Measurements from ENCODE around the gene ZNF578. TPM values are rescaled to one million over a fixed set of nuclear protein-coding genes. Genes with fewer than 3 reads are reported as not detected.
"Not testable (repeated sequence)": the region's sequence is repeated elsewhere in the genome, so short reads cannot be mapped to it uniquely, and the experiment has no call there.

The ZNF578 gene
- total RNA-seq, 1 experiment from 2014 or later = 0.95 TPM

DNA sequence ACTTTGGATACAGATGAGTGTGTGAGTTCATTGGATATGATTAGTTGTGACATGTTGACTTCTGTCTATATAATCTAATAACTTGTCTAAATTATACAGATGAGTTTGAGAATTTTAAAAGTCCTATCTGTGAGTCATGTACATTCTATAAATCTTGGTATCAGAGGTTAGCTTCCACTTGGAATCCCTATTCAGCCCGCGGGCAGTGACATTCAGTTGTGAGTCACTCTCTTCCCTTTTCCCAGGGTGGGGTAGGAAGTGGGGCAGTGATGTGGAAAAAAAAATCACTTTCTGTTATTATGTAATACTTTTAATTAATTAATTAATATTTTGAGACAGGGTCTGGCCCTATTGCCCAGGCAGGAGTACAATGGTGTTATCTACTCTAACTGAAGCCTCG is 41.2 kb downstream of the ZNF578 start:
- in situ Hi-C loops (cut with HindIII; ENCODE audit: low pct_unique_long_range_greater_than_20kb, low sequenced_read_pairs) = no loop called here

DNA sequence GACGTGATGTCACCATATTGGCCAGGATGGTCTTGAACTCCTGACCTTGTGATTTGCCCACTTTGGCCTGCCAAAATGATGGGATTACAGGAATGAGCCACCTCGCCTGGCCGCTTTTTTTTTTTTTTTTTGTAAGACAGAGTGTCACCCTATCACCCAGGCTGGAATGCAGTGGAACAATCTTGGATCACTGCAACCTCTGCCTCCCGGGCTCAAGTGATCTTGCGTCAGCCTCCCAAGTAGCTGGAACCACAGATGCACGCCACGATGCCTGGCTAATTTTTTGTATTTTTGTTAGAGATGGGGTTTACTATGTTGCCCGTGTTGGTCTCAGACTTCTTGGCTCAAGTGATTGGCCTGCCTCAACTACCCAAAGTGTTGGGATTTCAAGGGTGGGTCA is 45.2 kb downstream of the ZNF578 start:
- no peak for DNase-seq (ENCODE audit: low read depth, low spot score)
- in situ Hi-C loops (cut with HindIII; ENCODE audit: low pct_unique_long_range_greater_than_20kb, low sequenced_read_pairs) = no loop called here

More for the DNA sequence above, 41.2 kb downstream of the ZNF578 start:
- DNase-seq (ENCODE audit: low read depth, low spot score) = no peak

DNA sequence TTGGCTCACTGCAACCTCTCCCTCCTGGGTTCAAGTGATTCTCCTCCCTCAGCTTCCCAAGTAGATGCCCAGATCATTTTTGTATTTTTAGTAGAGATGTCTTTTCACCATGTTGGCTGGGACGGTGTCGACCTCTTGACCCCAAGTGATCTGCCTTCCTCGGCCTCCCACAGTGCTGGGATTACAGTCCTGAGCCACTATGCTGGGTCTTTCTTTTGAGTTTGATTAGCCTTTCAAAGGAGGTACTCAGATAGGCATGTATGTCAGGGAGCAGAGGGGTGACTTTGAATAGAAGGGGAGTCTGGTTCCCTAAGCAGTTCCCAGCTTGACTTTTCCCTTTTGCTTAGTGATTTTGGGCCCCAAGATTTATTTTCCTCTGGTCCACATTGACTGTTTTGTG is 47.1 kb downstream of the ZNF578 start:
- DNase-seq (ENCODE audit: low read depth, low spot score); in situ Hi-C loops (cut with HindIII; ENCODE audit: low pct_unique_long_range_greater_than_20kb, low sequenced_read_pairs): not testable (repeated sequence)

DNA sequence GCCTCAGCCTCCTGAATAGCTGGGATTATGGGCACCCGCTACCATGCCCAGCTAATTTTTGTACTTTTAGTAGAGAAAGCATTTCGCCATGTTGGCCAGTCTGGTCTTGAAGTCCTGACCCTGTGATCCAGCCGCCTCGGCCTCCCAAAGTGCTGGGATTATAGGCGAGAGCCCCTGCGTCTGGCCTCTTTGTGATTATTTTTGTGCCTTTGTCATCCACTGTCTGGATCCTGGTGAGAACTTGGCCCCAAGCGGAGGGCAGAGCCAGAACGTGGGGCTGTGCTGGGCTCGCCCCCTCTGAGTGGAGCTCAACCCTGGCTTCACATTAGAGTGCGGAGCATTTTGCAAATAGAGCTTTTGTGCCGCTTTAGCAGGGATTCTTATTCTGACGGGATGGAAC is 47.6 kb downstream of the ZNF578 start:
- DNase-seq (ENCODE audit: low read depth, low spot score); in situ Hi-C loops (cut with HindIII; ENCODE audit: low pct_unique_long_range_greater_than_20kb, low sequenced_read_pairs): not testable (repeated sequence)

DNA sequence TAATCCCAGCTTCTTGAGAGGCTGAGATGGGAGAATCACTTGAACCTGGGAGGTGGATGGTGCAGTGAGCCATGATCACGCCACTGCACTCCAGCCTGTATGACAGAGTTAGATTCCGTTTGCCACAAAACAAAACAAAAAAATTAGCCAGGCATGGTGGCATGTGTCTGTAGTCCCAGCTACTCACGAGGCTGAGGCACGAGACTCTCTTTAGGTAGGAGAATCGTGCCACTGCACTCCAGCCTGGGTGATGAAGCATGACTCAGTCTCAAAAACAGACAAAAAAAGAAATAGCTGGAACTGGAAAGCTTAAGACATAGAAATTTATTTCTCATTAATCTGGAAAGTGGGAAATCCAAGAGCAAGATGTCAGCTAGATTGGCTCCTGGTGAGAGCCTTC is 53.9 kb downstream of the ZNF578 start:
- DNase-seq (ENCODE audit: low read depth, low spot score) = no peak
- in situ Hi-C loops (cut with HindIII; ENCODE audit: low pct_unique_long_range_greater_than_20kb, low sequenced_read_pairs) = no loop called here

DNA sequence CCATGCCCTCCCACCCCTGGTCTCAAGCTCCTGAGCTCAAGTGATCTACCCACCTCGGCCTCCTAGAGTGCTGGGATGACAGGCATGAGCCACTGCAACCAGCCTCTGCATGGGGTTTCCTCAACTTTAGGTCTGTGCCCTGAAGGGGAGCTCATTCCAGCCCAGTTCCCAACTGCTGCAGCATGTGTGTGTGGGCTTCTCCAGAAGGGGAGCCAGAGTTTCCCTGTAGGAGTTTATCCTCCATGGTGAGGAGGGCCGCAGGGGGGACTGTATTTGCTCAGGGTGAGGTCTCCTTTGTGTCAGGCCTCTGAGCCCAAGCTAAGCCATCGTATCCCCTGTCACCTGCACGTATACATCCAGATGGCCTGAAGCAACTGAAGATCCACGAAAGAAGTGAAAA is 62.8 kb downstream of the ZNF578 start:
- in situ Hi-C loops (cut with HindIII; ENCODE audit: low pct_unique_long_range_greater_than_20kb, low sequenced_read_pairs) = no loop called here
- DNase-seq (ENCODE audit: low read depth, low spot score) = no peak

DNA sequence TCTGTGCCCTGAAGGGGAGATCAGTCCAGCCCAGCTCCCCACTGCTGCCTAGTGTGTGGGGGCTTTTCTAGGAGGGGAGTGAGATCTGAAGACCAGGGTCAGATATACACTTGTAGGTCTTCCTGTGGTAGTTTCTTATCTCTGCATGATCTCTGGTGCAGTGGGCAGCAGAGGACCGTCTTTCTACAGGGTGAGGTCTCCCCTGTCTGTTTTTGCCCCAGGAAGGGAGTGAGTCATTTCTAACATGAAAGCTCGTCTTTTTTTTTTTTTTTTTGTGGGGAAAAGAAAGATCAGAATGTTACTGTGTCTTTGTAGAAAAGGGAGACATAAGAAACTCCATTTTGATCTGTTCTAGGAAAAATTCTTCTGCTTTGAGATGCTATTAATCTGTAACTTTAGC is 65.3 kb downstream of the ZNF578 start:
- no peak for DNase-seq (ENCODE audit: low read depth, low spot score)
- in situ Hi-C loops (cut with HindIII; ENCODE audit: low pct_unique_long_range_greater_than_20kb, low sequenced_read_pairs) = no loop called here

DNA sequence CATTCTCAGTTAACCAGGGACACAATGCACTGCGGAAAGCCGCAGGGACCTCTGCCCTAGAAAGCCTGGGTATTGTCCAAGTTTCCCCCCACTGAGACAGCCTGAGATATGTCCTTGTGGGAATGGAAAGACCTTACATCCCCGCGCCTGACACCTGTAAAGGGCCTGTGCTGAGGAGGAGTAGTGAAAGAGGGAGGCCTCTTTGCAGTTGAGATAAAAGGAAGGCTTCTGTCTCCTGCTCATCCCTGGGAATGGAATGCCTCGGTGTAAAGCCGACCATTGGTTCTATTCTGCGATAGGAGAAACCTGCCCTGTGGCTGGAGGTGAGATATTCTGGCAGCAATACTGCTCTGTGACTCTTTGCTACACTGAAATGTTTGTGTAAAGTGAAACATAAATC is 65.8 kb downstream of the ZNF578 start:
- in situ Hi-C loops (cut with HindIII; ENCODE audit: low pct_unique_long_range_greater_than_20kb, low sequenced_read_pairs); DNase-seq (ENCODE audit: low read depth, low spot score): not testable (repeated sequence)

DNA sequence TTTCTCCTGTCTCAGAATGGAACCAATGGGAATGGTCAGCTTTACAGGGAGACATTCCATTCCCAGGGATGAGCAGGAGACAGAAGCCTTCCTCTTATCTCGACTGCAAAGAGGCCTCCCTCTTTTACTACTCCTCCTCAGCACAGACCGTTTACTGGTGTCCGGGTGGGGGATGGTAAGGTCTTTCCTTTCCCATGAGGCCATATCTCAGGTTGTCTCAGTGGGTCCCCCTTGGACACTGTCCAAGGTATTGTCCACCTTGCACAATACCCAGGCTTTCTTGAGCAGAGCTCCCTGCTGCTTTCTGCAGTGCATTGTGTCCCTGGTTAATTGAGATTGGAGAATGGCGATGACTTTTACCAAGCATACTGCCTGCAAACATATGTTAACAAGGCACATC is 66.7 kb downstream of the ZNF578 start:
- in situ Hi-C loops (cut with HindIII; ENCODE audit: low pct_unique_long_range_greater_than_20kb, low sequenced_read_pairs) = no loop called here
- DNase-seq (ENCODE audit: low read depth, low spot score) = no peak

DNA sequence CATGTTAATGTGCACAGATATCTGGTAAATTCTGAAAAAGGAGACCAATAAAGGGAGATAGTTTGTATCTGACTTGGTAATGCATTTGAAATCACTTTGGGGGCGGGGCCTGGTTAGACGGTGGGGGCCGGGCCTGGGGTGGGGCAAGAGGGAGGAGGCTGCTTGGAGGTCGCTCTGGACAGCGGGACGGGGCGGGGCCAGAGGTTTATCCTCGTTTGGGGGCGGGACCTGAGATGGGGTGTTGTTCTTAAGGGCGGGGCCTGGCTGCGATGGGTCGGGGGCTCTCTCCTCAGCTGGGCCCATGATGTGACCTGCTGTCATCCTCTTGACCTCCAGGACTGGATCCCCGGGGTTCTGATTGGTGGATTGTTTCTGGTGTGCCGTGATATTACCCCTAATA is 69.2 kb downstream of the ZNF578 start:
- in situ Hi-C loops (cut with HindIII; ENCODE audit: low pct_unique_long_range_greater_than_20kb, low sequenced_read_pairs) = no loop called here
- DNase-seq (ENCODE audit: low read depth, low spot score) = no peak

DNA sequence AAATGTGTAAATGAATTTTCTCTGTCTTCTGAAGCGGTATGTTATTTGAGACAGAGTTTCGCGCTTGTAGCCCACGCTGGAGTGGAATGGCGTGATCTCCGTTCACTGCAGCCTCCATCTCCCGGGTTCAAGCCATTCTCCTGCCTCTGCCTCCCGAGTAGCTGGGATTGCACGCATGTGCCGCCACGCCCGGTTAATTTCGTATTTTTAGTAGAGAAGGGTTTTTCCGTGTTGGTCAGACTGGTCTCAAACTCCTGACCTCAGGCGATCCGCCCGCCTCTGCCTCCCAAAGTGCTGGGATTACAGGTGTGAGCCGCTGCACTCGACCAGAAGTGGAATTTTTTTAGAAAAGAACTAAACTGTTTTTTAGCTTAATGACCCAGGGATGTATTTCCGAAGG is 70.7 kb downstream of the ZNF578 start:
- in situ Hi-C loops (cut with HindIII; ENCODE audit: low pct_unique_long_range_greater_than_20kb, low sequenced_read_pairs) = no loop called here

DNA sequence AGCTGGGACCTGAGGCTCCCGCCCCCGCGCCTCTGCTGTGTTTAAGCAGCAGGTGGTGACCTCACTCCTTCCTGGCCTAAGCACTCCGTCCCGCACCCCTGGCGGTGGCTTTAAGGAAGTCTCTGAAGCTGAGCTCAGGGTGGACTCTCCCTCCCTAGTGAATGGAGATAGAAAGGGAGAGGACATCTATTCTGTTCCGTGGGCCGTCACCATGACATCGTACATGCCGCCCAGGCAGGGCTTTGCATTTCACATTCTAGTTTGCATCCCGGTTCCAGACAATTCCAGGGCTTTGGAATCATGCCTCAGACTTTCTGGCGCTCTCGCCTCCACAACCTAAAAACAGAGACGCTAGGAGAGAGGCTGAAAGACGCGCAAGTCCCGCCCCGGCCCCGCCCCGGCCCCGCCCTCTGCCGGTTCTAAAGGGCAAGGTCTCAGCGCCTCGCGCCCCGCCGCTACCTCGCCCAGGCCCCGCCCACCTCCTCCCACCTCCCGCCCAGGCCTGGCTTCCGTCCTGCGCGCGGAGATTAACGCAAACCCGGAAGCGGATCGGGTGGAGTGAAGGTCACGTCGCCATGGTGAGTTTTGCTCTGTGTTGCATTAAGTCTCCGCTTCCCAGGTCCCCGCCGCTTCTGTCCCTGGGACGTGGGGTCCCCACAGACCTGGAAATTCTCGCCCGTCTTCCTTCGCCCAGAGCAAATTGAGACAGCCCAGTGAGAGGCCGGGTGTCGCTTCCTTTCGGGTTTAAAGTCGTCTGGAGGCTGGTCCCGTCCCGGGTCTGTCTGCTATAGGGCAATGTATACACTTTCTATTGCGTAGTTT is 74.0 kb downstream of the ZNF578 start, which contains the start of gene ZNF808:
TSS of gene ZNF808 (plus strand) at position 535 of the 822 bp plus-strand sequence. CDS start 15,617 bp downstream, outside the sequence.
- in situ Hi-C loops (cut with HindIII; ENCODE audit: low pct_unique_long_range_greater_than_20kb, low sequenced_read_pairs) = no loop called here

More for the DNA sequence above, 70.7 kb downstream of the ZNF578 start:
- DNase-seq (ENCODE audit: low read depth, low spot score) = no peak

DNA sequence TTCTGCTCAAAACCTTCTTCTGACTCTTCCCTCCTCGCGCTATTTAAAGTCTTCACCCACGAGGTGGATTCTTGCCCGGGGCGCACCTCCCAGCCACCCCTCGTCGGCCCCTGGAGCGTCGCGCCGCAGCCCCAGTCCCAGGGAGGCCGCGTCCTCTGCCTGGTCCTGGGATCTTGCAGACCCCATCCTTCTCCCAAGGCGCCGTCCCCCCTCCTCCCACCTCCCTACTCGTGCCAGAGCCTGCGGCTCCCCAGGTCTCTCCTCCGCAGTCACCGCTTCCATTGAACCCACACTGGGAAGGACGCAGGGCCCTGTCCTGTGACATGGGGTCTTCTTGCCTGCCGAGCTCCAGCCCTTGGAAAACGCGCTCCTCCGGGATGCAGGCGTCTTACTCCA is 74.6 kb downstream of the ZNF578 start:
- in situ Hi-C loops (cut with HindIII; ENCODE audit: low pct_unique_long_range_greater_than_20kb, low sequenced_read_pairs) = no loop called here
- DNase-seq (ENCODE audit: low read depth, low spot score) = no peak

More for the DNA sequence above, 74.0 kb downstream of the ZNF578 start, which contains the start of gene ZNF808:
- peak; percentile 87 for DNase-seq (ENCODE audit: low read depth, low spot score)

DNA sequence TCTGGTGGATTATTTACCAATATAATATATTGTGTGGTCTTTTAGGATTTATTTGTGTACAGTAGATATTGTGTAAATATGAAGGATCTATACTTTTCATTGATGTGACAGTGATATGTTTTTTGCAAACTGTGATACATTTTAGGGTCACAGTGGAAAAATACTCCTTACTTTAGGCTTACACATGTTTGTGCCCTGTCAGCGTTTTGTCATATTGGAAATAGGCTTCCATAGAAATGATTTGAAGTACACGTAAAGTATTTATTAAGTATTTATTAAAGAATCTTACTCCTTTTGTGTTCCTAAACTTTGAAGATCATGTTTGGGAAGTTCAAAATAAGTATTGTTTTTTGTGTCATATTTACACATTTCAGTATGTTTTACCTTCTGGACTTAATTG is 79.1 kb downstream of the ZNF578 start:
- in situ Hi-C loops (cut with HindIII; ENCODE audit: low pct_unique_long_range_greater_than_20kb, low sequenced_read_pairs) = no loop called here
- DNase-seq (ENCODE audit: low read depth, low spot score) = no peak

DNA sequence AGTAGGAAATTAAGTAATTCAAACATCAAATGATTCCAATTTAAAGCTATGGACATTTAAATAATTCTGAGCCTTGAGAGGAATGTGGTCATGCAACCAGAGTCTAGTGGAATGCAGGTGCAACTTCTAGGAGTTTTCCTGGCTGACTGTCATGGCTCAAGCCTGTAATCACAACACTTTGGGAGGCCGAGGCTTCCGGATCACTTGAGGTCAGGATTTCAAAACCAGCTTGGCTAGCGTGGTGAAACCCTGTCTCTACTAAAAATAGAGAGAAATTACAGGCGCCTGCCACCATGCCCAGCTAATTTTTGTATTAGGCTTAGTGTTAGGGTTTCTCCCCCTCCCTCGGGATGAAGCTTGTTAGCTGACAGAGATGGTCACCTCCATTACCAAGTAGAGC is 80.5 kb downstream of the ZNF578 start:
- in situ Hi-C loops (cut with HindIII; ENCODE audit: low pct_unique_long_range_greater_than_20kb, low sequenced_read_pairs) = no loop called here
- no peak for DNase-seq (ENCODE audit: low read depth, low spot score)

DNA sequence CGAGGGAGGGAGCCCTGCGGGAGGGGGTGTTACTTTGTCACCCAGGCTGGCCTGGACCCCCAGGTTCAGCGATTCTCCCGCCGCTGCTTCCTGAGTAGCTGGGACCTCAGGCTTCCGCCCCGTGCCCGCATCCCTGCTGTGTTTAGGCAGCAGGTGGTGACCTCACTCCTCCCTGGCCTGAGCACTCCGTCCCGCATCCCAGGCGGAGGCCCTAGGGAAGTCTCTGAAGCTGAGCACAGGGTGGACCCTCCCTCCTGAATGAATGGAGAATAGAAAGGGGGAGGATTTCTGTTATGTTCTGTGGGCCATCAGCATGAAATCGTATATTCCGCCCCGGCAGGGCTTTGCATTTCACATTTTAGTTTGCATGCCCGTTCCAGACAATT is 82.0 kb downstream of the ZNF578 start:
- DNase-seq (ENCODE audit: low read depth, low spot score); in situ Hi-C loops (cut with HindIII; ENCODE audit: low pct_unique_long_range_greater_than_20kb, low sequenced_read_pairs): not testable (repeated sequence)

DNA sequence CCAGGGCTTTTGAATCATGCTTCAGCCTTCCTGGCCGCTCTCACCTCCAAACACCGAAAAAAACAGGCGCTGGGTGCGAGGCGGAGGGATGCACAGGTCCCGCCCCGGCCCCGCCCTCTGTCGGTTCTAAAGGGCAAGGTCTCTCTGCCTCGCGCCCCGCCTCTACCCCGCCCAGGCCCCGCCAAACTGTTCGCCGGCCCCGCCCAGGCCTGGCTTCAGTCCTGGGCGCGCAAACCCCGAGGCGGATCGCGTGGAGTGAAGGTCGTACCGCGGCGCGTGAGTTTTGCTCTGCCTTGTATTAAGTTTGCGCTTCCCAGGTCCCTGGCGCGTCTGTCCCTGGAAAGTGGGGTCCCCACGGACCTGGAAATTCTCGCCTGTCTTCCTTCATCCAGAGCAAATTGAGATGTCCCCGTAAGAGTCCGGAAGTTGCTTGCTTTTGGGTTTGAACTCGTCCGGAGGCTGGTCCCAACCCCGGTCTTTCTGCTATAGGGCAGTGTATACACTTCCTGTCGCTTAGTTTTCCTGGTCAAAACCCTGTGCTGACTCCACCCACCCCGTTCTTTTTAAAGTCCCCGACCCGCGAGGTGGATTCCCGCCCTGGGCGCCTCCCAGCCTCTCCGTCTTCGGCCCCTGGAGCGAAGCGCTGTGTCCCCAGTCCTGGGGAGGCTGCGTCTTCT is 82.6 kb downstream of the ZNF578 start:
- no peak for DNase-seq (ENCODE audit: low read depth, low spot score)
- in situ Hi-C loops (cut with HindIII; ENCODE audit: low pct_unique_long_range_greater_than_20kb, low sequenced_read_pairs) = no loop called here

DNA sequence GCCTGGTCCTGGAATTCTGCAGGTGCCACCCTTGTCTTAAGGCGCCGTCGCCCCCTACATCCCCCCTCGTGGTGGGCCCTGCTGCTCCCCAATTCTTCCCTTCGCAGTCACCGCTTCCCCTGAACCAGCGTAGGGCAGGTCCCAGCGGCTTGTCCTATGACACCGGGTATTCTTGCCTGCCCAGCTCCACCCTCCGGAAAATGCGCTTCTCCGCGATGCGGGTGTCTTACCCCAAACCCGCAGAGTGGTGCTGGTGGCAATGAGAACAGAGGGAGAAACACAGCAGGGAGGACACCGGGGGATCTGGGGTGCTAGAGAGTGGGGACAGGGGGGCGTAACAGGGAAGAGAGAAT is 83.1 kb downstream of the ZNF578 start:
- no peak for DNase-seq (ENCODE audit: low read depth, low spot score)

DNA sequence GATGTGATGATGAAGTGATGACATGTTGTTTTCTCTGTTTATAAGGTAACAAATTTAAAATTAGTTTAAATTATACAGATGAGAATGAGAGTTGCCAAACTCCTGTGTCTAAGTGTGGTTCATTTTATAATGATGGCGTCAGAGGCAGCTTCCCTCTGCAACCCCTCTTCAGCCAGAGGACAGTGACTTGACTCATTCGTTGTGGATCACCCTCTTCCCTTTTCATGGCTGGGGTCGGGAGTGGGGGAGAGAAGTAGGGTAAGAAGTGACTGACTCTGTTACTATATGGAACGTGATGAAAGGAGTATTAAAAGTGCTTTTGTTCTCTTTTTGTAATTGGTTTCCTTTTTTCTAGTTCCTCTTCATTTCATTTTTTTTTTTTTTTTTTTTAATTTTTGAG is 85.5 kb downstream of the ZNF578 start:
- in situ Hi-C loops (cut with HindIII; ENCODE audit: low pct_unique_long_range_greater_than_20kb, low sequenced_read_pairs); DNase-seq (ENCODE audit: low read depth, low spot score): not testable (repeated sequence)

More for the DNA sequence above, 83.1 kb downstream of the ZNF578 start:
- in situ Hi-C loops (cut with HindIII; ENCODE audit: low pct_unique_long_range_greater_than_20kb, low sequenced_read_pairs) = no loop called here

Measured in SK-MEL-5 (cell line).